Measurements from ENCODE around the gene GPR84. TPM values are rescaled to one million over a fixed set of nuclear protein-coding genes. Genes with fewer than 3 reads are reported as not detected.

GPR84 gene
- 2.3 TPM for total RNA-seq
- long read RNA-seq, transcript GPR84-201 (2 exons, 1,497 nt) = major isoform, 9 of 12 reads
- long read RNA-seq, partial matches to known transcripts = 0 of 12 reads
- long read RNA-seq, other reads (novel, unspliced or antisense) = 2 of 12 reads

DNA sequence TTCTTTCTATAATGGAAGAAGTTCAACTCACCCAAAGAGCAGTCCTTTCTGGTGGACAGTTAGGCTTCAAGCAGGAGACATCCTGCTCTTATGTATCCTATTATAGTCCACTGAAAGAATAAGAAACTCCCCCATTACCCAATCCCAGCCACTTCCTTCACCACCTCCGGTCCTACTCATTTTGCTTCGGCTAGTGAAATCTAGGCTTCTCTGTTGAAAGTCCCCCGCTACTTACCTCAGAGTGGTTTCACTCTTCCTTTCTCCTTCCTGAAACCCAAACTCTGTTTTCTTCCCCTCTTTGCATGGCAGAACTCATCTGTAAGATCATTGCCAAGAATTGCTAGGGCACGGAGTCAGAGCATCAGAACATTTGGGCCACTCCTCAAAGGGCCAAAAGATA is at the start of gene GPR84:
Gene GPR84, minus strand, starts transcription at position 74 of the 400 bp plus-strand sequence. CDS start 635 bp downstream, outside the sequence.
- no peak for DNase-seq (ENCODE audit: low spot score)

DNA sequence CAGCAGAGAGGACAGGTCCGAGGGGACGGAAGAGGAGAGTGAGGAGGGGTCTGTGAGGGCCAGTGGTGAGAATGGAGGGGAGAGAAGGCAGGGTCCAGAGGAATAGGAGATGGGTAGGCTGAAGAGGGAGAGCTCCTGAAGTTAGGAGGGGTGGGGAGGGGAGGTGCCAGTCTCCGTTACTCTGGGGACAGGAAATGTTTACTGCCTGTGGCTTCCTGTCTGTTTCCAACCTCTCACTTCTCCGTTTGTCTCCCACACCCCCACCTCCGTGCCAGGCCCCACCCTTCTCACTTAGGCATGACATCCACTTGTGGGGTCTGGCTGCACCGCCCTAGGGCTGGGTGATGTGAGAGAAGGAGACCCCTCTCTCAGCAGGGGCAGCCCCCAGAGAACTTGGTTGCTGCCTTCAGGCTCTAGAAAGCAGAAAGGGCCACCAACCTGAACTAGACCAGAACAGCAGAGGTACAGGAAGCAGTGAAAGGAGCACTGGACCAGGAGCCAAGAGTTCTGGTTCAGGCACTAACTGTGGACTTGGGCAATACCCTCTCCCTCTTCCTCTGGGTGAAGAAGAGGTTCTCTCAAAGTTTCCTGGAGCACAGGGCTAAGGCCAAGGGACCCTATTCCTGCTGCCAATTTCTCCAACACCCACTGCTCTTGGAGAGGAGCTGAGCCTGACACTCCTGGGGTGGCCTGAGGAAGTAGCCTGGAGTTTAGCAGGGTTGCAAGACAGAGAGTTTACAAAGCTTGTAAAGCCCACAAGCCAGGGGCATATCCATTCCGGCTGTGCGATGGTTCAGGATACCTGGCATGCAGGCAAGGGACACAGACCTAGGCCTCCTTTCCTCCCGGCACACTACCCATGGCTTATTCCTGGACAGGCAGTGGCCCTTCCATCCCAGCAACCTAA is 49.3 kb upstream of the GPR84 start:
- DNase-seq (ENCODE audit: low spot score) = no peak

DNA sequence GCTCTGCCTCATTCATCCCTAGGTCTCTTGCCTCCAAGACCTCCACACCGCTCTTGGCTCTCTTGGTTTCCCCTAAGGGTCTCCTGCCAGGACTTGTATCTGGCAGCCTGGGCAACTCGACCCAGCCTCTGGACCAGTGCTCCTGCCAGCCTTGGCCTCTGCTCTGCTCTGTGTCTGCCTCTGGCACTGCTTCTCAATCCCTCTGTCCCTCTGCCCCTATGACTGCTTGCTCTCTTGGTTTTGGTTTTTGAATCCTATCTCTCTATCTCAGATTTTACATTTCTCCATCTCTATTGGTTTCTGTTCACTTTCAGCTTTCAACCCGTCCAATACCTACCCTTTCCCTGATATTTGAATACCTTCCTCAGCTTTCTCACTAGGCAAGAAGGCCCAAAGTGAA is 48.5 kb upstream of the GPR84 start:
- no peak for DNase-seq (ENCODE audit: low spot score)

GRCh38 chr12:54412348-54412747 is 48.1 kb upstream of the GPR84 start:
- no peak for DNase-seq (ENCODE audit: low spot score)

DNA sequence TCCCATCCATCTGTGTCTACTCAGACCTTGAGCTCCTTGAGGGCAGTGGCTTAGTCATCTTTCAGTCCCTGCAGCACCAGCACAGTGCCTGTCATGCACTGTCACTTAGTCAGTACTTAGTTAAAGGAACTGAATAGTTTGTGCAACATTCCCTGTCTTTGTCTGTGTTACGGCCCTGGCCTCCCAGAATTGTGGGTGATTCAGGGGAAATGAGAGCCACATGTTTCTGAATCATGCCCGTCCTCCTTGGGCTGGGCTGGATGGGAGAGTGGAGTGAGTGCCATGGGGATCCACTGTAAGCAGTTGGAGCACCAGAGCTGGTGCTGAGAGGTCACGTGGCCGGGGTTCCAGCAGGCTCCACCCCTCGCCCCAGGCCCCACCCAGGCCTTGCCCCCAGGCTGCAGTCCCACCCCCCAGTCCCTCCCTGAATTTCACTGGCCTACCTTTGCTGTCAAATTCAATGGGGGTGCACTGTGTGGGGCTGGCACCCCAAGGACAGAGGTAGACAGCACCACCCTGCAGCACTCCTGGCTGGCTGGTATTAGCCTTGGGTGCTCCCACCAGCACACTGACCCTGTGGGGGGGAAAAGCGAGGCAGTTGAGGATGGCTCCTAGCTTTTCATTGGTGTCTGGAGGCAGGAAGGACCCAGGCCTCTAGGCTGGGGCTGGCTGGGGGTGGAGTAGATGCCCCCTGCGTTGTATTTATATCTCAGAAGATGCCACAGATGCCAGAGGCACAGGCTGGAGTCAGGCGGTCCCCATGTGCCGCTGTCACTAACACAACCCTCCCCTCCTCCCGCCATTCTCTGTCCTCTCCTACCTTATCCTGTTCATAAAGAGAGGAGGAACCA is 47.3 kb upstream of the GPR84 start:
- no peak for DNase-seq (ENCODE audit: low spot score)

DNA sequence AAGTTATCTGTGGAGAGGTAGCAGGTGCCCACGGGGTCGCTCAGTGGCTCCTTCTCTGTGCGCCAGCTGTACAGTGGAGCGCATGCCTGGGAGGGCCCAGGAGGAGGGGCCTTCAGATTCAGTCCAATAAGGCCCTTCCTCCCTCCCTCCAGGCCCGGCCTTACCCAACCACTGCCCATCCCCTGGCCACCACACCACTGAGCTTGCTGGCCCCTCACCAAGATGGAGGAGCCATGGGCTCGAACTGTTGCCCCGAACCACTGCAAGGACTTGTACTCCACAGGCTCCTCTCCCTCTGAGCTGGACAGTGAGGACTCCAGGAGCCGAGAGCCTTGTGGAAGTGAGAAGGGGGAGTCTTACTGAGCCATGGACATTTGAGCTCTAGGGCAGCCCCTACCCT is 45.0 kb upstream of the GPR84 start:
- no peak for DNase-seq (ENCODE audit: low spot score)

- DNase-seq (ENCODE audit: low spot score) = no peak
Observed at GRCh38 chr12:54407183-54407905, 43.1 kb upstream of the GPR84 start.

- no peak for DNase-seq (ENCODE audit: low spot score)
Observed at GRCh38 chr12:54405573-54405972, 41.3 kb upstream of the GPR84 start.

DNA sequence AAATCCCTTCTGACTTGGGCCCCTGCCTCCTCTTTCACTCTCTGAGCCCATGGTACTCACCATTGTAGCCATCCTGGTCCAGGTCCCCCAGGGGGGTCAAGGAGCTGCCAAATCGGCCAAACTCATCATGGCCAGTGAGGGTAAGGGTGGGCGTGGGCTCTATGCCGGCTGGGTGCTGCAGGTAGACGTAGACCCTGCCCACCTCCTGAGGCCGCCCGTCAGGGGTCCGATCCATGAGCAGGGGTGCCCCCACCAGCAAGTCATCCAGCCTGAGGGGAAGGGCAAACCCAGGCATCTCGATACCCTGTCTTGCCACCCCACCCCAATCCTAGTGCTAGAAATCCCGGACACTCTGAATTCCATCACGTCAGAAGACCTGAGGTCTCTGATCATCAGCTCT is 40.8 kb upstream of the GPR84 start:
- no peak for DNase-seq (ENCODE audit: low spot score)

- no peak for DNase-seq (ENCODE audit: low spot score)
Observed at GRCh38 chr12:54404061-54405004, 40.0 kb upstream of the GPR84 start.

- no peak for DNase-seq (ENCODE audit: low spot score)
Observed at GRCh38 chr12:54401119-54401518, 36.8 kb upstream of the GPR84 start.

GRCh38 chr12:54398995-54399793 is 34.9 kb upstream of the GPR84 start:
- no peak for DNase-seq (ENCODE audit: low spot score)

DNA sequence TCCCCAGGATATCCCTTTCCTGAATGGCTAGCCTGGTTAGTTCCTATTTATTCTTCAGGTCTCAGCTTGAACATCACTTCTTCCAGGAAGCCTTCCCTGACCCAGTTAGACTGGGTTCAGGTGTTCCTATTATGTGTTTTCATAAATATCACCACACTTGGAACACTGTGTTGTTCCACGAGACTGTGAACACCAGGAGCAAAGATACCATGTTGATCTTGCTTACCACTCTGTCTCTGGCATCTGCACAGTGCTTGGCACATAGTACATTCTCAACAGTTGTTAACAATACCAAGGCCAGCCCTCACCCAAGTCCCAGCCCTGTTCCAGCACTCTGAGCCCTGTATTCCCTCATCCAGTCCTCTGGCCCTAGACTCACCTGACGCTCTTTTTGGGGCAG is 33.9 kb upstream of the GPR84 start:
- no peak for DNase-seq (ENCODE audit: low spot score)

GRCh38 chr12:54397157-54397556 is 32.9 kb upstream of the GPR84 start:
- DNase-seq (ENCODE audit: low spot score) = no peak

GRCh38 chr12:54395545-54395944 is 31.3 kb upstream of the GPR84 start:
- DNase-seq (ENCODE audit: low spot score) = no peak

DNA sequence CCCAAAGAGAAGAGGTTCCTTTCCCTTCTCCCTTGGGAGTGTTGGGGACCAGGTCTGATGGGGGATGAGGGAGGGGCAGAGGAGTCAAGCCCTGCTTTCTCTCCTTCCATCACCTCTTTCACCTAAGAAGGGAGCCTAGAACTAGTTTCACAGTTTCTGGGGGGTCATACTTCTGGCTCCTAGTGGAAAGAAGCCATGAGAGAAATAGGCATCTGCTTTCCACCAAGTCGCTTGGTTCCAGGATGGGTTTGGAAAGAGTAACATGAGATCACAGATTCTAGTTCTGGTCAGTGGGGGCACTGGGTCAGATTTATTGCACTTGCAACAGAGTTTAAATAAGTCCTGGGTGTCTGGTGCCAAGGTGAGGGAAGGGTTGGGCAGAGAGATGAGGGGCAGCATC is 30.7 kb upstream of the GPR84 start:
- no peak for DNase-seq (ENCODE audit: low spot score)

- DNase-seq (ENCODE audit: low spot score) = no peak
Observed at GRCh38 chr12:54394281-54394719, 30.0 kb upstream of the GPR84 start.

- no peak for DNase-seq (ENCODE audit: low spot score)
Observed at GRCh38 chr12:54393743-54394142, 29.5 kb upstream of the GPR84 start.

- DNase-seq (ENCODE audit: low spot score) = no peak
Observed at GRCh38 chr12:54393207-54393609, 28.9 kb upstream of the GPR84 start.

All from mesenteric fat pad (tissue), 1 donor.